ENCODE data around the gene AKAP9.

- no peak for TF ChIP-seq CTCF (IDR thresholded peaks at IDR 0.05; ENCODE audit: low read depth, low read length)
- no peak for TF ChIP-seq POLR2A (IDR thresholded peaks at IDR 0.05; ENCODE audit: extremely low read depth, insufficient read length)
These were observed 112.0 kb downstream of the AKAP9 start for GRCh38 chr7:92052684-92053083.
